ENCODE results near the gene ANXA2.

The ANXA2 gene

DNA sequence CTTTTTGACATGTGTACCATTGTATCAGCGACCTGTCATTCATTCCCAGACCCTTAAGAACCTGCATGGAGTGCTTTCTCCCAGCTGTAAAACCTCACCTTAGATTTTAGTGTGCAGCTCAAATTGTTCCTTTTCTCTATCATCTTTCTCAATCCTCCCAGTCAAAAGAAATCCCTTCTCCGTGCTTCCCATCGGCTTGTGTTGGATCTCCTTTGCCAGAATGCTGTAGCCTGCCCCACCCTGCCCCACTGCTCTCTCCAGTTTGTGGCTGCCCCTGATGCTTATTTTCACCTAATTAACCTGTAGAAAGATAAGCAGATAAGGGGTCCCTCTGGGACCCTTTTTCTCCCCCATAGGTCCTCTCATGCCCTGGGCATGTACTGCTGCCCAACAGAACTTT, 51.1 kb downstream of the ANXA2 start:
- no peak overlapping the region for H3K4ac ChIP-seq (ENCODE audit: low read depth, low read length)
- no peak overlapping the region for H4K8ac ChIP-seq (ENCODE audit: low read depth, low read length)
- H3K4me3 ChIP-seq (ENCODE audit: low read length): no peak overlapping the region
- no peak overlapping the region for H3K27ac ChIP-seq (ENCODE audit: low read depth, low read length)
- no peak overlapping the region for H2BK15ac ChIP-seq (replicated peaks; ENCODE audit: low read depth)
- H3K79me1 ChIP-seq (ENCODE audit: low read length): no peaks in the 10 kb centered on the region
- no peak overlapping the region for H3K18ac ChIP-seq (ENCODE audit: low read length)
- no peak for DNase-seq
- no CpG with 5 or more reads among the region's 3 CpGs for WGBS (ENCODE audit: extremely low coverage, insufficient coverage, low lambda C conversion rate)
- no peak overlapping the region for H3K4me2 ChIP-seq (ENCODE audit: low read length)
- H3K79me2 ChIP-seq (ENCODE audit: control insufficient read depth, insufficient read depth, low read length): no peaks in the 10 kb centered on the region
- no peak overlapping the region for H4K5ac ChIP-seq (ENCODE audit: low read length)
- H3K27me3 ChIP-seq (ENCODE audit: insufficient read depth, low read length, poor library complexity): no peaks in the 10 kb centered on the region
- H3K36me3 ChIP-seq (ENCODE audit: control insufficient read depth, insufficient read depth, low read length): peaks cover 21% of the 10 kb centered on the region
- no peak overlapping the region for H2BK5ac ChIP-seq (ENCODE audit: low read length)
- H3K9ac ChIP-seq (ENCODE audit: low read length): no peak overlapping the region
- H3K4me1 ChIP-seq (ENCODE audit: control insufficient read depth, low read depth, low read length): no peaks in the 10 kb centered on the region
- no peak overlapping the region for H2BK120ac ChIP-seq (ENCODE audit: low read depth, low read length)
- H3K56ac ChIP-seq (ENCODE audit: low read length): no peak overlapping the region
- no peak overlapping the region for H3K23ac ChIP-seq (ENCODE audit: low read length)
- no peak overlapping the region for H2AK5ac ChIP-seq (ENCODE audit: low read length)

DNA sequence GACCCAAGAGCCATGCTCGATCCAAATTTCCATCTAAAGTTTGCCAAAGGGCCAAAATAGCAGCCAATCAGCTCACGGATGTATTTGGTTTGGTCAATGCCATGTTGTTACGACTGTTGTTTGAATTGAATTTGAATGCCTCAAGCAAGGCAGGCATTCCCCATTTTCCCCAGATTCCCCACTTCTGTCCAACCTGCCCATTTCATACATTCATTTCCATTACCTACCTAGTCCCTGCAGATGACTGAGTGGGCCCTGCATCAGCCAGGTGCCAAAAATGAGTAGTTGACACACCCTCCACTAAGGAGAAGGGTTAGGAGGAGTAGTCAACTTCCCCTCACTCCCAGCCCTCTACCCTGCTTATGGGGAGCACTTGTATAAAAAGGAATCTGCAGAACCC, 51.7 kb downstream of the ANXA2 start:
- DNase-seq: no peak
- Histone ChIP-seq H2BK5ac (ENCODE audit: low read length) (no peak overlapping the region), H4K5ac (ENCODE audit: low read length) (no peak overlapping the region), H3K4me2 (ENCODE audit: low read length) (no peak overlapping the region), H3K79me1 (ENCODE audit: low read length) (no peaks in the 10 kb centered on the region), H3K79me2 (ENCODE audit: control insufficient read depth, insufficient read depth, low read length) (no peaks in the 10 kb centered on the region), H3K27me3 (ENCODE audit: insufficient read depth, low read length, poor library complexity) (no peaks in the 10 kb centered on the region), H2BK120ac (ENCODE audit: low read depth, low read length) (no peak overlapping the region), H3K36me3 (ENCODE audit: control insufficient read depth, insufficient read depth, low read length) (peaks cover 19% of the 10 kb centered on the region), H2AK5ac (ENCODE audit: low read length) (no peak overlapping the region), H3K4me1 (ENCODE audit: control insufficient read depth, low read depth, low read length) (no peaks in the 10 kb centered on the region), H3K18ac (ENCODE audit: low read length) (no peak overlapping the region), H3K56ac (ENCODE audit: low read length) (no peak overlapping the region), H3K4me3 (ENCODE audit: low read length) (no peak overlapping the region), H3K4ac (ENCODE audit: low read depth, low read length) (no peak overlapping the region), H4K8ac (ENCODE audit: low read depth, low read length) (no peak overlapping the region), H2BK15ac (replicated peaks; ENCODE audit: low read depth) (no peak overlapping the region), H3K23ac (ENCODE audit: low read length) (no peak overlapping the region), H3K9ac (ENCODE audit: low read length) (no peak overlapping the region), H3K27ac (ENCODE audit: low read depth, low read length) (no peak overlapping the region)
- no CpG with 5 or more reads among the region's 3 CpGs for WGBS (ENCODE audit: extremely low coverage, insufficient coverage, low lambda C conversion rate)

DNA sequence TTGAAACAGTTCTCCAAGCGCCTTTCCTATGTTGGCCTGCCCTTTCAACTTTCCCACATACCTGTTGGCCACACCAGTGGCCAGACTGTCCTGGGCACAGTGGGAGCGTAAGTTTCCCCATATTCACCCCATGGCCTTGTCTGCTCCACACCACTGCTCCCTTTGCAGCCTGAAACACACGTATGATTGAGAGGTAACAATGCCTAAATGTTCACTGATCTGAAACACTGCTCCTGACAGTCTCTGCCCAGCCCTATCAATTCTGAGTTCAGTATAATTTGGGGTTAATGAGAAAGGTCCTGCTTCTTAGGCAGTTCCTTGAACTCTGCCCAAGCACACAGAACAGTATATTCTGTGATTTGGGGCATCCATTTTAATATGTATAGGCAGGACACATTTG, 52.2 kb downstream of the ANXA2 start:
- no peak overlapping the region for H3K27ac ChIP-seq (ENCODE audit: low read depth, low read length)

DNA sequence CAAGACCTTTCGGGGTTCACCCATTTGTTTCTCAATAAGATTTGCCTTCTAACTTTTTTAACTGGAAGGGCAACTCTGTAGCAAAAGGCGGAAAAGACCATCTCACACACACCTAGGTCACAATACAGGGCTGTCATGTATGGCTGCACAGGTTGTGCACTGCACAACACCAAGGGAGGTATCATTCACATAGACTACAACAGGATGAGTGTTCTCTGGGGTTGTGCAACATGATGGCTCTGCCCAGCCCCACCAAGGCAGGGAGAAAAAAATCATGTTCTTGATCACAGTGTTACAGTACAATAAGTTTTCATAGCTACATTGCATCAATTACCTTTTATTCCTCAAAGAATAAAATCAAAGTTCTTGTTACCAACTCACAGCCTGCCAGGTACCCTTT, 52.8 kb downstream of the ANXA2 start:
- Histone ChIP-seq H3K4me2 (ENCODE audit: low read length) (no peak overlapping the region), H2BK5ac (ENCODE audit: low read length) (no peak overlapping the region), H4K5ac (ENCODE audit: low read length) (no peak overlapping the region), H4K8ac (ENCODE audit: low read depth, low read length) (no peak overlapping the region), H2BK120ac (ENCODE audit: low read depth, low read length) (no peak overlapping the region), H3K27me3 (ENCODE audit: insufficient read depth, low read length, poor library complexity) (no peaks in the 10 kb centered on the region), H3K18ac (ENCODE audit: low read length) (no peak overlapping the region), H3K4ac (ENCODE audit: low read depth, low read length) (no peak overlapping the region), H3K79me1 (ENCODE audit: low read length) (no peaks in the 10 kb centered on the region), H3K9ac (ENCODE audit: low read length) (no peak overlapping the region), H2AK5ac (ENCODE audit: low read length) (no peak overlapping the region), H3K23ac (ENCODE audit: low read length) (no peak overlapping the region), H3K56ac (ENCODE audit: low read length) (no peak overlapping the region), H3K79me2 (ENCODE audit: control insufficient read depth, insufficient read depth, low read length) (no peaks in the 10 kb centered on the region), H3K36me3 (ENCODE audit: control insufficient read depth, insufficient read depth, low read length) (peaks cover 12% of the 10 kb centered on the region), H3K27ac (ENCODE audit: low read depth, low read length) (no peak overlapping the region), H3K4me1 (ENCODE audit: control insufficient read depth, low read depth, low read length) (no peaks in the 10 kb centered on the region), H3K4me3 (ENCODE audit: low read length) (no peak overlapping the region), H2BK15ac (replicated peaks; ENCODE audit: low read depth) (no peak overlapping the region)
- WGBS (ENCODE audit: extremely low coverage, insufficient coverage, low lambda C conversion rate): no CpG with 5 or more reads among the region's 2 CpGs
- no peak for DNase-seq

More for the DNA sequence above, 52.2 kb downstream of the ANXA2 start:
- Histone ChIP-seq H3K56ac (ENCODE audit: low read length) (no peak overlapping the region), H4K8ac (ENCODE audit: low read depth, low read length) (no peak overlapping the region), H3K79me1 (ENCODE audit: low read length) (no peaks in the 10 kb centered on the region), H2BK5ac (ENCODE audit: low read length) (no peak overlapping the region), H3K4me1 (ENCODE audit: control insufficient read depth, low read depth, low read length) (no peaks in the 10 kb centered on the region), H3K9ac (ENCODE audit: low read length) (no peak overlapping the region), H2BK15ac (replicated peaks; ENCODE audit: low read depth) (no peak overlapping the region), H3K18ac (ENCODE audit: low read length) (no peak overlapping the region), H3K4ac (ENCODE audit: low read depth, low read length) (no peak overlapping the region), H3K79me2 (ENCODE audit: control insufficient read depth, insufficient read depth, low read length) (no peaks in the 10 kb centered on the region), H2BK120ac (ENCODE audit: low read depth, low read length) (no peak overlapping the region), H3K4me3 (ENCODE audit: low read length) (no peak overlapping the region), H3K27me3 (ENCODE audit: insufficient read depth, low read length, poor library complexity) (no peaks in the 10 kb centered on the region), H3K36me3 (ENCODE audit: control insufficient read depth, insufficient read depth, low read length) (peaks cover 16% of the 10 kb centered on the region), H3K4me2 (ENCODE audit: low read length) (no peak overlapping the region), H3K23ac (ENCODE audit: low read length) (no peak overlapping the region), H2AK5ac (ENCODE audit: low read length) (no peak overlapping the region), H4K5ac (ENCODE audit: low read length) (no peak overlapping the region)
- WGBS (ENCODE audit: extremely low coverage, insufficient coverage, low lambda C conversion rate): no CpG with 5 or more reads among the region's 3 CpGs
- DNase-seq: no peak

DNA sequence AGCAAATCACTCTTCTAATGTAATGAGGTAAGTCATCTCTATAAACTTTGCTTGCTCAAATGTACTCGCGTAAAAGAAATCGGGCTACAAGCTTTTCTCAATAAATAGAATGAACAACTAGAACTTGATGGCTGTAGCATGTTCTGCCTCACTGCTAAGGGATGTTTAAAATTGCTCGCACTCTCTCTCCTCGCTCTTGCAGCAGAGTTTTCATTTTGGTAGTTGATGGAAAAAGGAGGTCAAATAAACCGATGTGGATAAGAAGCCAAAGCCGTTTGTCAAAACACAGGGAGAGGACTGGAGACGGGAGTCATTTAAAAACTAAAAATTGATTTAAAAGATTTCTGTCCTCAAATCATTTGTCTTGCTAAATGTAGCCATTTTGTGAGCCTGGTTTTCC, 53.3 kb downstream of the ANXA2 start:
- Histone ChIP-seq H3K4ac (ENCODE audit: low read depth, low read length) (no peak overlapping the region), H3K4me1 (ENCODE audit: control insufficient read depth, low read depth, low read length) (no peaks in the 10 kb centered on the region), H3K27me3 (ENCODE audit: insufficient read depth, low read length, poor library complexity) (no peaks in the 10 kb centered on the region), H3K9ac (ENCODE audit: low read length) (no peak overlapping the region), H2BK120ac (ENCODE audit: low read depth, low read length) (no peak overlapping the region), H3K56ac (ENCODE audit: low read length) (no peak overlapping the region), H2BK5ac (ENCODE audit: low read length) (no peak overlapping the region), H2BK15ac (replicated peaks; ENCODE audit: low read depth) (no peak overlapping the region), H4K8ac (ENCODE audit: low read depth, low read length) (no peak overlapping the region), H3K27ac (ENCODE audit: low read depth, low read length) (no peak overlapping the region), H3K18ac (ENCODE audit: low read length) (no peak overlapping the region), H3K4me2 (ENCODE audit: low read length) (no peak overlapping the region), H3K4me3 (ENCODE audit: low read length) (no peak overlapping the region), H2AK5ac (ENCODE audit: low read length) (no peak overlapping the region), H3K23ac (ENCODE audit: low read length) (no peak overlapping the region), H3K36me3 (ENCODE audit: control insufficient read depth, insufficient read depth, low read length) (peaks cover 12% of the 10 kb centered on the region), H4K5ac (ENCODE audit: low read length) (no peak overlapping the region), H3K79me2 (ENCODE audit: control insufficient read depth, insufficient read depth, low read length) (no peaks in the 10 kb centered on the region), H3K79me1 (ENCODE audit: low read length) (no peaks in the 10 kb centered on the region)
- no peak for DNase-seq
- no CpG with 5 or more reads among the region's 8 CpGs for WGBS (ENCODE audit: extremely low coverage, insufficient coverage, low lambda C conversion rate)

DNA sequence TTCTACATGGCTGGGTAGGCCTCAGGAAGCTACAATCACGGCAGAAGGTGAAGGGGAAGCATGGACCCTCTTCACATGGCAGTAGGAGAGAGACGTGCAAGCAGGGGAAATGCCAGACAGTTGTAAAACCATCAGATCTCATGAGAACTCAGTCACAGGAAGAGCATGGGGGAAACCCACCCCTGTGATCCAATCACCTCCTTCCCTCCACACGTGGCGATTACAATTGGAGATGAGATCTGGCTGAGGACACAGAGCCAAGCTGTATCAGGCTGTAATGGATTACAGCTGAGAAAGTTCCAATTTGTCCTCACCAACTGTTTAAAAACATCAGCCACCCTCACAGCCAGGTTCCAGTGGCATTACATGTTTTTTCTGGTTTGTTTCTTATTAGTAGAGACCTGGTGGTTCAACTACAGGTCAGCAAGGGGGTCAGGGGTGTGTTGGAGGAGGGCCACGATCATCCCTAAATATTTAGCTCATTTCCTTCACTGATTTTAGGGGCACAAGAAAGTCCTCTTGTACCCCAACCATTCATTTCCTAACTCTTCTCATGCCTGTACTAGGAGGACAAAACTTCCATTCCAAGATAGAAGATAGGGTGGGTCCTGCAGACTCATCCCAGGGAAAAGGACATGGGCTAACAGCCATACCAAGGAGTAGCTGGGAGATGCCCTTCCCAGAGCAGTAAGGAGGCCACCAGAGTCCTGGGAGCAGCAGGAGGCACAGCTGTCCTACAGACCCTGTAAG, 54.4 kb downstream of the ANXA2 start:
- Histone ChIP-seq H3K36me3 (ENCODE audit: control insufficient read depth, insufficient read depth, low read length) (peaks cover 10% of the 10 kb centered on the region), H3K79me1 (ENCODE audit: low read length) (no peaks in the 10 kb centered on the region), H3K4me1 (ENCODE audit: control insufficient read depth, low read depth, low read length) (no peaks in the 10 kb centered on the region), H3K4me2 (ENCODE audit: low read length) (no peak overlapping the region), H2BK120ac (ENCODE audit: low read depth, low read length) (no peak overlapping the region), H3K18ac (ENCODE audit: low read length) (no peak overlapping the region), H3K79me2 (ENCODE audit: control insufficient read depth, insufficient read depth, low read length) (no peaks in the 10 kb centered on the region), H3K56ac (ENCODE audit: low read length) (no peak overlapping the region), H4K5ac (ENCODE audit: low read length) (no peak overlapping the region), H3K27me3 (ENCODE audit: insufficient read depth, low read length, poor library complexity) (no peaks in the 10 kb centered on the region), H3K4me3 (ENCODE audit: low read length) (no peak overlapping the region), H3K4ac (ENCODE audit: low read depth, low read length) (no peak overlapping the region), H3K23ac (ENCODE audit: low read length) (no peak overlapping the region), H3K27ac (ENCODE audit: low read depth, low read length) (no peak overlapping the region), H2AK5ac (ENCODE audit: low read length) (no peak overlapping the region), H4K8ac (ENCODE audit: low read depth, low read length) (no peak overlapping the region), H3K9ac (ENCODE audit: low read length) (no peak overlapping the region), H2BK15ac (replicated peaks; ENCODE audit: low read depth) (no peak overlapping the region), H2BK5ac (ENCODE audit: low read length) (no peak overlapping the region)
- no peak for DNase-seq
- no CpG with 5 or more reads among the region's 5 CpGs for WGBS (ENCODE audit: extremely low coverage, insufficient coverage, low lambda C conversion rate)

All from mesendoderm (in vitro differentiated cells).